Coronary artery (tissue), 2 donors: ENCODE measurements around the gene HIBADH.

Experiments used
- DNase-seq: peaks from one replicate; pipeline ENCODE4 v3.0.0-alpha.2; 2017; ENCODE audit warnings: low spot score
- H3K27ac ChIP-seq, 2 donors: fragments of 200-600 bp; sonication (generic); one replicate each; pipeline ENCODE4 v1.5.1; 2016 to 2019
- H3K4me3 ChIP-seq: fragments of 200-600 bp; sonication (generic); 2 replicates; pipeline ENCODE4 v1.5.1; 2016; ENCODE audit warnings: mild to moderate bottlenecking, moderate library complexity
- TF ChIP-seq, protein P1 (sequence below): fragments of 200-600 bp; sonication (generic); IDR thresholded peaks from one replicate; pipeline ENCODE4 v1.5.1; 2019; ENCODE audit warnings: antibody characterized with exemption

The HIBADH gene

DNA sequence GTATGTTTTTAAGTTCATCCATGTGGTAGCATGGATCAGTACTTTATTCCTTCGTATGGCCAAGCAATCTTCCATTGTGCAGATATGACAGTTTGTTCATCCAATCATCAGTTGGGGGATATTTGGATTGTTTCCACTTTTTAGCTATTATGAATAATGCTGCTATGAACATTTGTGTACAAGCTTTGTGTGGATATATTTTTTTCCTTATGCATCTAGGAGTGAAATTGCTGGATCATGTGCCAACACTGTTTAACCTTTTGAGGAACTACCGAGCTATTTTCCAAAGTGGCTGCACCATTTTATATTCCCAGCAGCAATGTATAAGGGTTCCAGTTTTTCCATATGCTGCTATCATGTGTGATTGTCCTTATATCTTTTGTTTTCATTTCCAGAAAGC is 140.1 kb downstream of the HIBADH start:
- no peak for DNase-seq
- H3K27ac ChIP-seq = no peak overlapping the region
- TF ChIP-seq, protein P1, sequence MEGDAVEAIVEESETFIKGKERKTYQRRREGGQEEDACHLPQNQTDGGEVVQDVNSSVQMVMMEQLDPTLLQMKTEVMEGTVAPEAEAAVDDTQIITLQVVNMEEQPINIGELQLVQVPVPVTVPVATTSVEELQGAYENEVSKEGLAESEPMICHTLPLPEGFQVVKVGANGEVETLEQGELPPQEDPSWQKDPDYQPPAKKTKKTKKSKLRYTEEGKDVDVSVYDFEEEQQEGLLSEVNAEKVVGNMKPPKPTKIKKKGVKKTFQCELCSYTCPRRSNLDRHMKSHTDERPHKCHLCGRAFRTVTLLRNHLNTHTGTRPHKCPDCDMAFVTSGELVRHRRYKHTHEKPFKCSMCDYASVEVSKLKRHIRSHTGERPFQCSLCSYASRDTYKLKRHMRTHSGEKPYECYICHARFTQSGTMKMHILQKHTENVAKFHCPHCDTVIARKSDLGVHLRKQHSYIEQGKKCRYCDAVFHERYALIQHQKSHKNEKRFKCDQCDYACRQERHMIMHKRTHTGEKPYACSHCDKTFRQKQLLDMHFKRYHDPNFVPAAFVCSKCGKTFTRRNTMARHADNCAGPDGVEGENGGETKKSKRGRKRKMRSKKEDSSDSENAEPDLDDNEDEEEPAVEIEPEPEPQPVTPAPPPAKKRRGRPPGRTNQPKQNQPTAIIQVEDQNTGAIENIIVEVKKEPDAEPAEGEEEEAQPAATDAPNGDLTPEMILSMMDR = no peak
- H3K4me3 ChIP-seq = no peak overlapping the region

DNA sequence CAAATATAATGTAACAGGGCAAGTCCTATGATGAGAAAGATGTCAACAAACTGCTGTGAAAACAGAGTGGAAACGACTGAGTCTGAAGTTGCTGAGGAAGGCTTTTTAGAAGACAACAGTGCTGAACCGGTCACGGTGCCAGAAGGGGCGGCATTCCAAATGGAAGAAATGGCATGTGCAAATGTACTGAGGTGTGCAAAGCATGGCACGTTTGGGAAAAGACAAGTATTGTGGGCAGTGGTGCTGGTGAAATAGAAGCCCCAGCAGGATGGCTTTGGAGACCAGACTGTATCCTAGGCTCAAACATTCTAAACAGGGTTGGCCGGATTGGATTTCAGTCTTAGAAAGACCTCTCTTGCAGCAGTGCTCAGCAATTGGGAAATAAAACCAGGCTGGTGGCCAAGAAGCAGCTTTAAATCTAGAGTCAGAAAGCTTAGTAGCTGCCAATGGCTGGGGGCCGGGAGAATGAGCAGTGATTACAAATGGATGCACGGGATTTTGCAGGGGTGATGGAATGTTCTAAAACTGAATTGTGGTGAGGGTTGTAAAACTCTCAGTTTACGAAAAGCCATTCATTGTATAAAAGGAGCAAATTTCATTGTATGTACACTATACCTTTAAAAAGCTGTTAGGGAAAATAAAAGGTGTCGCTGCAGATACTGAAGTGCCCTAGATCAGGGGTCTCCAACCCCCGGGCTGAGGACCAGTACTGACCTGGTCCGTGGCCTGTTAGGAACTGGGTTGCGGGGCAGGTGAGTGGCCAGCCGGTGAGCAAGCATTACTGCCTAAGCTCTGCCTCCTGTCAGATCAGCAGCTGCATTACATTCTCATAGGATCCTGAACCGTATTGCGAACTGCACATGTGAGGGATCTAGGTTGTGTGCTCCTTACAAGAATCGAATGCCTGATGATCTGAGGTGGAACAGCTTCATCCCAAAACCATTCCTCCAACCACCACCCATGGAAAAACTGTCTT is 141.6 kb downstream of the HIBADH start:
- H3K4me3 ChIP-seq = no peak overlapping the region
- TF ChIP-seq, protein P1 = no peak
- DNase-seq = no peak
- H3K27ac ChIP-seq = no peak overlapping the region

DNA sequence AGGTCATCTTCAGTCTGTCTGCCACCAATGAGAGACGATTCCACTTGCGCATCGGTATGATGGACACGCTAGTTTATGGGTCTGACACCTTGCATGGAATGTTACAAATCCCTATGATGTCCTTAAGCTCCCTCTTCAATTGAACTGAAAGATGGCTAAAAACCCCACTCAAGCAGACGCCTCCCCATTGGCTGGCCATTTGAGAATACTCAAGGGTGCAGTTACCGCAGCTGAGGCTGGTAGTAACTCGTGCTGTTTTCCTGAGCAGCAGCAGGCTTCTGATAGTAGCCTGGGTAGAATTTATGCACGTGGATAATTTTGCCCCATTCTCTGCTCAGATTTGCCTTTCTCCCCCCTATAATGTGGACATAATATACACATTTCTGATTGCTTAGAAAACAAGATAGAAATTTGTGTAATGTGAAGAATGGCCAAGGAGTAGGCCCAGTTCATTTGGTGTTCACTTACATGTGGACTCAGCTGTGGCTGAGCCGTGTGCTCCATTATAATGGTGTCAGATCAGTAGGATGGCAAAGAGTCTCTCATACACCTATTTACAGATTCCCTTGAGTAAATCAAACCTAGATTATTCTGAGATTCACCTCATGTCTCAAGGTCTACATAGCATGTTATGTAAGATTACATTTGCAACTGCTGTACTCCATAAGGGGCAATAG is 142.8 kb downstream of the HIBADH start:
- Histone ChIP-seq H3K27ac (no peak overlapping the region), H3K4me3 (no peak overlapping the region)
- no peak for DNase-seq
- TF ChIP-seq, protein P1 = no peak

DNA sequence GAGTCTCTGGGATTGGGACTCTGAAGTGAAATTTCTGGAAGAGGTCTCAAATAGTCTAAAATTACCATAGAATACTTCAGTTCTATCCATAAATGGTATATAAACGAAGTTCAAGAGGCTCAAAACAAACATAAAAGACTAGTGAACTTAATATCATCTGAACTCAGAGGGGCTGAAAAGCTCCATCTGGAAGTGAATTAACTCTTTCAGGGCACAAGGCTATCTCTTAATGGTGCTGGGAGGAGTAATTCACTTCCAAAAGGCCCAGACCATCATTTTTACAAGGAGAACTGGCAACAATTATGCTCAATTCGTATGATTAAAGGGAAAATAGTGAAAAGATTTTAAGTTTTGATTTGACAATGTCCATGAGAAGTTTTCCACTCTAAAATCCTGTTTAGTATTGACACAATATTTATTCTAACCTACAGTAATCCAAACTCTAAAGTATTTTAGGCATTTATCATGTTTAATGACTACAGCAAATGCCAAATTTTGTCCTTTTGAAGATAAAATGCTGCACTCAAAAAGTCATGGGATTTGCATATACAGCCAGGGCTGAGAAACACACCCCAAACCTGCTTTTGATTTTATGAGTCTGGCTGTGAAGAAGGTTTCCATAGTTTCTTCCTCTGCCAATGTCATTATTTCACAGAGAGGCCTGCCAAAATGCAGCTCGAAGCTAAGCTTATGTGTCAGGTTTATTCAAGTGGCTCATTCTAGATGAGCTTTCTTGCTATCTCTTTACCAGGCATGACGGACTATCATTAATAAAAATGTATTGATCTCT is 143.9 kb downstream of the HIBADH start:
- Histone ChIP-seq H3K4me3 (no peak overlapping the region), H3K27ac (no peak overlapping the region)
- TF ChIP-seq, protein P1 = no peak

DNA sequence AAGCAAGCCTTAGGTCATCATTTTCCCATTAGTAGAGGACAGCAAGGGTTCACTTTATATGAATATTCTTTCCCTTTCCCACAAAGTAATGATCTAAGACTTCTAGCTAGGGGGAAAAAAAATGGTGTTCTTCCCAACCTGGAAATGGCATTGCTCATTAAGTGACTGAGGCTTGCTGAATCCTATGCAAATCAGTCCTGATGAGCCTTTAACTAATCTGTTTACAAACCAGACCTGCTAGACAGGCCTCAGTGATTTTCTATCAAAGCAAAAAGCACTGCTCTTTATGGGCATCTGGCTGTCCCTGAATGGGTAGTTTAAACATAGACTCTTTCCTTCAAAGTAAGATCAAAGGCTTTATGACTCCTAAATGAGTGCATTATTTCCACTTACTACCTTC is 146.3 kb downstream of the HIBADH start:
- DNase-seq = no peak
- Histone ChIP-seq H3K4me3 (no peak overlapping the region), H3K27ac (no peak overlapping the region)
- TF ChIP-seq, protein P1 = no peak

More for the DNA sequence above, 143.9 kb downstream of the HIBADH start:
- DNase-seq = no peak

DNA sequence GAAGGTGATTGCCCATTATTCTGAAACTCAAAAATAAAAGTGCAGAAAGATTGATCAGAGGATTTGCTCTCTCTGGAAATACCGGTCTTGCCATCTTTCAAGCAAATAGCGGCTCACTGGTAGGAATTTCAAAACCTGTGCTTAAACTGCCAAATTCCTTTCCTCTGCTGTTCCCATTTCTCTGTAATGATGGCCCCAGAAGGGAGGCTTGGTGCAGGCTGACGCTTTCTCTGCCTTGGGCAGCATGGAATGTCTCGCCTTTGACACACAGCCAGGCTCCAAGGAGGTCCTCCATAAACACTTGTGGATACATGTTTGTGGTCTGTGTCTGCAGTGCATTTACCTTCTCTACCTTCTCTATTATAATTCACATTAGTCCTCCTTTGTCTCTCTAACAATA is 146.8 kb downstream of the HIBADH start:
- no peak overlapping the region for H3K4me3 ChIP-seq
- TF ChIP-seq, protein P1 = no peak
- DNase-seq = no peak
- no peak overlapping the region for H3K27ac ChIP-seq
